PC-3 (cell line): ENCODE data around the gene NEGR1. TPM values are rescaled to one million over a fixed set of nuclear protein-coding genes. Genes with fewer than 3 reads are reported as not detected.

Experiments used
- ATAC-seq: fragments of 200-7000 bp; cut with Tn5 transposase; 2 replicates; pipeline ENCODE4 v1.9.1; 2020; ENCODE audit warnings: mild to moderate bottlenecking, moderate library complexity
- BruUV-seq: library from RNA; stranded (reverse); fragments of 400-500 nt; replicated peaks from 2 replicates; lab custom pipeline; 2021; lab: Mats Ljungman, UMichigan
- CTCF ChIA-PET: fragments of 300-600 bp; sonication (Branson Sonifier 250); formaldehyde crosslinking; loops from one replicate; lab custom pipeline; 2022; ENCODE audit warnings: antibody characterized with exemption; lab: Charles Lee
- POLR2A ChIA-PET: fragments of 300-600 bp; sonication (Branson Sonifier 250); formaldehyde crosslinking; loops from one replicate; lab custom pipeline; 2022; ENCODE audit warnings: antibody characterized with exemption; ENCODE audit not compliant: unreplicated experiment; lab: Charles Lee
- DNase-seq: peaks from one replicate; pipeline ENCODE4 v3.0.0-alpha.2; 2015
- H2AFZ ChIP-seq: fragments of 300-600 bp; sonication (generic); 2 replicates; pipeline ENCODE4 v1.6.0; 2016; ENCODE audit warnings: antibody characterized with exemption, low read length
- H3F3A ChIP-seq: fragments of 300-600 bp; sonication (generic); one replicate; pipeline ENCODE4 v1.6.0; 2017; ENCODE audit warnings: antibody characterized with exemption, low read length, control low read depth, mild to moderate bottlenecking; ENCODE audit not compliant: unreplicated experiment
- H3K27ac ChIP-seq: fragments of 300-600 bp; sonication (generic); 2 replicates; pipeline ENCODE4 v1.5.1; 2016; ENCODE audit warnings: mild to moderate bottlenecking, low read length
- H3K27me3 ChIP-seq: fragments of 300-600 bp; sonication (generic); 2 replicates; pipeline ENCODE4 v1.6.1; 2016; ENCODE audit warnings: low read length, mixed read lengths
- H3K36me3 ChIP-seq: fragments of 300-600 bp; sonication (generic); 2 replicates; pipeline ENCODE4 v1.6.1; 2016; ENCODE audit warnings: low read depth, mixed run types, low read length, mixed read lengths
- H3K4me1 ChIP-seq: fragments of 300-600 bp; sonication (generic); 2 replicates; pipeline ENCODE4 v1.5.1; 2016; ENCODE audit warnings: low read length; ENCODE audit not compliant: insufficient read depth
- H3K4me2 ChIP-seq: fragments of 300-600 bp; sonication (generic); 2 replicates; pipeline ENCODE4 v1.6.0; 2016; ENCODE audit warnings: low read length
- H3K4me3 ChIP-seq: fragments of 300-600 bp; sonication (generic); 2 replicates; pipeline ENCODE4 v1.5.1; 2016; ENCODE audit warnings: mild to moderate bottlenecking, low read length, mixed read lengths
- H3K79me2 ChIP-seq: fragments of 300-600 bp; sonication (generic); 2 replicates; pipeline ENCODE4 v1.6.1; 2017; ENCODE audit warnings: low read length, mixed read lengths
- H3K9ac ChIP-seq: fragments of 300-600 bp; sonication (generic); 2 replicates; pipeline ENCODE4 v1.6.0; 2016; ENCODE audit warnings: mild to moderate bottlenecking, low read length
- H3K9me2 ChIP-seq: fragments of 300-600 bp; sonication (generic); replicated peaks from 2 replicates; pipeline ENCODE4 v1.6.1; 2016; ENCODE audit warnings: mixed run types, low read length, mixed read lengths
- H3K9me3 ChIP-seq: fragments of 300-600 bp; sonication (generic); 2 replicates; pipeline ENCODE4 v1.6.1; 2016; ENCODE audit warnings: low read length, mixed read lengths
- H4K20me1 ChIP-seq: fragments of 300-600 bp; sonication (generic); 2 replicates; pipeline ENCODE4 v1.6.1; 2016; ENCODE audit warnings: low read length, mixed read lengths
- CTCF ChIP-seq: fragments of 300-600 bp; sonication (generic); conservative IDR thresholded peaks from 2 replicates; pipeline ENCODE4 v1.5.1; 2017; ENCODE audit warnings: antibody characterized with exemption, low read depth, mild to moderate bottlenecking, low read length
- EZH2 ChIP-seq: fragments of 300-600 bp; sonication (generic); IDR thresholded peaks from one replicate; pipeline ENCODE4 v1.6.1; 2017; ENCODE audit warnings: antibody characterized with exemption, mild to moderate bottlenecking, low read length; ENCODE audit not compliant: unreplicated experiment
- EZH2phosphoT487 ChIP-seq: fragments of 300-600 bp; sonication (generic); IDR thresholded peaks from 2 replicates; pipeline ENCODE4 v1.6.1; 2018; ENCODE audit warnings: mild to moderate bottlenecking, antibody characterized with exemption, low read length, borderline replicate concordance
- intact Hi-C: fragments of 100-400 bp; cut with micrococcal nuclease; formaldehyde crosslinking; loops from 2 replicates; pipeline ENCODE4 v1.9.0; 2023
- total RNA-seq: library from RNA; depleted of rRNA; stranded (reverse); fragments of >200 nt; gene quantifications from 2 replicates; pipeline ENCODE4 v1.2.3, GENCODE V29; 2014

Gene NEGR1
- total RNA-seq, 1 experiment from 2014 or later: 3.4 TPM

- intact Hi-C loops: no loop called here
- H3K9ac ChIP-seq: no peak overlapping the region
- no peaks in the 10 kb centered on the region for H3K9me3 ChIP-seq
- ChIA-PET CTCF (no interaction called here), POLR2A (no interaction called here)
- DNase-seq (no peak), ATAC-seq (no peak)
- H4K20me1 ChIP-seq: no peaks in the 10 kb centered on the region
- BruUV-seq: no TSS peak
- no peaks in the 10 kb centered on the region for H3K36me3 ChIP-seq
- no peak for TF ChIP-seq EZH2phosphoT487
- TF ChIP-seq CTCF: no peak
- TF ChIP-seq EZH2: no peak
- H3K4me1 ChIP-seq: no peaks in the 10 kb centered on the region
- no peak overlapping the region for H2AFZ ChIP-seq
- H3K4me3 ChIP-seq: no peak overlapping the region
- no peak overlapping the region for H3K4me2 ChIP-seq
- no peaks in the 10 kb centered on the region for H3F3A ChIP-seq
- no peaks in the 10 kb centered on the region for H3K79me2 ChIP-seq
- H3K27me3 ChIP-seq: no peaks in the 10 kb centered on the region
- H3K9me2 ChIP-seq: no peaks in the 10 kb centered on the region
- H3K27ac ChIP-seq: no peak overlapping the region
Observed at GRCh38 chr1:71422221-71422620, 860.1 kb downstream of the NEGR1 start.

- no peak overlapping the region for H3K27ac ChIP-seq
- ATAC-seq (no peak), DNase-seq (no peak)
- no peaks in the 10 kb centered on the region for H3K27me3 ChIP-seq
- no peaks in the 10 kb centered on the region for H3K79me2 ChIP-seq
- H3K4me2 ChIP-seq: no peak overlapping the region
- no peak for TF ChIP-seq CTCF
- no peak overlapping the region for H3K4me3 ChIP-seq
- H3K9me3 ChIP-seq: no peaks in the 10 kb centered on the region
- no TSS peak for BruUV-seq
- no peaks in the 10 kb centered on the region for H3F3A ChIP-seq
- no peaks in the 10 kb centered on the region for H3K36me3 ChIP-seq
- no peak overlapping the region for H3K9ac ChIP-seq
- CTCF ChIA-PET: no interaction called here
- no peaks in the 10 kb centered on the region for H3K4me1 ChIP-seq
- intact Hi-C loops: no loop called here
- no peaks in the 10 kb centered on the region for H4K20me1 ChIP-seq
- no peaks in the 10 kb centered on the region for H3K9me2 ChIP-seq
- POLR2A ChIA-PET: no interaction called here
- H2AFZ ChIP-seq: no peak overlapping the region
Observed at GRCh38 chr1:71417421-71417820, 864.9 kb downstream of the NEGR1 start.

GRCh38 chr1:71414179-71414578, 868.2 kb downstream of the NEGR1 start:
- TF ChIP-seq EZH2phosphoT487: no peak
- TF ChIP-seq CTCF: no peak
- TF ChIP-seq EZH2: no peak
- no peaks in the 10 kb centered on the region for H3K79me2 ChIP-seq
- H3K27me3 ChIP-seq: no peaks in the 10 kb centered on the region
- H3K27ac ChIP-seq: no peak overlapping the region
- H3K9me2 ChIP-seq: no peaks in the 10 kb centered on the region
- no peak overlapping the region for H2AFZ ChIP-seq
- POLR2A ChIA-PET: no interaction called here
- no peaks in the 10 kb centered on the region for H4K20me1 ChIP-seq
- intact Hi-C loops: no loop called here
- H3K4me3 ChIP-seq: no peak overlapping the region
- no peak overlapping the region for H3K4me2 ChIP-seq
- H3K36me3 ChIP-seq: no peaks in the 10 kb centered on the region
- no peak for DNase-seq
- H3F3A ChIP-seq: no peaks in the 10 kb centered on the region
- H3K9me3 ChIP-seq: no peaks in the 10 kb centered on the region
- no peak for ATAC-seq
- no peaks in the 10 kb centered on the region for H3K4me1 ChIP-seq
- BruUV-seq: no TSS peak
- no peak overlapping the region for H3K9ac ChIP-seq
- CTCF ChIA-PET: no interaction called here
